Stomach (tissue), 4 donors: Measurements from ENCODE around the gene RUBCNL.

ENCODE experiments used
- CTCF ChIP-seq, 7 experiments: fragments of 450-650 bp in 4 of 7; fragments of 200-600 bp in 3 of 7; sonication (generic) in 3 of 7; IDR thresholded peaks; one replicate each; pipeline ENCODE4 v1.5.1; 2016 to 2019; ENCODE audit warnings: antibody characterized with exemption in 7 of 7, control low read depth in 2 of 7, mild to moderate bottlenecking in 1 of 7
- POLR2A ChIP-seq, 4 donors: fragments of 450-650 bp; IDR thresholded peaks; one replicate each; pipeline ENCODE4 v1.6.1; 2016; ENCODE audit warnings: antibody characterized with exemption in 4 of 4, control low read depth in 2 of 4, mild to moderate bottlenecking in 1 of 4, moderate library complexity in 1 of 4

- no peak for TF ChIP-seq POLR2A (IDR thresholded peaks at IDR 0.05)
- TF ChIP-seq CTCF (IDR thresholded peaks at IDR 0.05): no peak
Observed at GRCh38 chr13:46361276-46361934, 25.6 kb downstream of the RUBCNL start.
